HL-60 (cell line): ENCODE results near the gene TMEM150B.

Experiments used
- GABPA ChIP-seq: IDR thresholded peaks from 2 replicates; pipeline ENCODE4 v1.6.1; 2012; ENCODE audit warnings: low read depth
- POLR2AphosphoS5 ChIP-seq: IDR thresholded peaks from 2 replicates; pipeline ENCODE4 v1.6.1; 2012; ENCODE audit warnings: low read depth
- SPI1 ChIP-seq: IDR thresholded peaks from 2 replicates; pipeline ENCODE4 v1.6.1; 2012; ENCODE audit warnings: low read depth, mild to moderate bottlenecking, borderline replicate concordance
- TF ChIP-seq, protein P1 (sequence below): IDR thresholded peaks from 2 replicates; pipeline ENCODE4 v1.6.1; 2012; ENCODE audit warnings: low read depth; ENCODE audit not compliant: insufficient replicate concordance
- TF ChIP-seq, protein P2 (sequence below): IDR thresholded peaks from one replicate; pipeline ENCODE4 v1.5.1; 2011; ENCODE audit warnings: low read length, control low read depth, inconsistent platforms; ENCODE audit not compliant: insufficient read depth

DNA sequence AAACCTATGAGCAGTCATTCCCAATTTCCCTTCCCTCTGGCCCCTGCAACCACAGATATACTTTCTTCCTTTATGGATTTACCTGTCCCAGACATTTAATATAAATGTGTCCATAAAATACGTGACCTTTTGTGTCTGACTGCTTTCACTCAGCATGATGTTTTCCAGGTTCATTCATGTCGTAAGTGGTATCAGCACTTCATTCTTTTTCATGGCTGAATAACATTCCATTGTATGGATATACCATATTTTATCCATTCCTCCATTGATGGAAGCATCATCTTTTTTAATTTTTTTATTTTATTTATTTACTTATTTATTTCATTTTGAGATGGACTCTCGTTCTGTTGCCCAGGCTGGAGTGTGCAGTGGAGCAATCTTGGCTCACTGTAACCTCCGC is 58.3 kb downstream of the TMEM150B start:
- TF ChIP-seq, protein P1, sequence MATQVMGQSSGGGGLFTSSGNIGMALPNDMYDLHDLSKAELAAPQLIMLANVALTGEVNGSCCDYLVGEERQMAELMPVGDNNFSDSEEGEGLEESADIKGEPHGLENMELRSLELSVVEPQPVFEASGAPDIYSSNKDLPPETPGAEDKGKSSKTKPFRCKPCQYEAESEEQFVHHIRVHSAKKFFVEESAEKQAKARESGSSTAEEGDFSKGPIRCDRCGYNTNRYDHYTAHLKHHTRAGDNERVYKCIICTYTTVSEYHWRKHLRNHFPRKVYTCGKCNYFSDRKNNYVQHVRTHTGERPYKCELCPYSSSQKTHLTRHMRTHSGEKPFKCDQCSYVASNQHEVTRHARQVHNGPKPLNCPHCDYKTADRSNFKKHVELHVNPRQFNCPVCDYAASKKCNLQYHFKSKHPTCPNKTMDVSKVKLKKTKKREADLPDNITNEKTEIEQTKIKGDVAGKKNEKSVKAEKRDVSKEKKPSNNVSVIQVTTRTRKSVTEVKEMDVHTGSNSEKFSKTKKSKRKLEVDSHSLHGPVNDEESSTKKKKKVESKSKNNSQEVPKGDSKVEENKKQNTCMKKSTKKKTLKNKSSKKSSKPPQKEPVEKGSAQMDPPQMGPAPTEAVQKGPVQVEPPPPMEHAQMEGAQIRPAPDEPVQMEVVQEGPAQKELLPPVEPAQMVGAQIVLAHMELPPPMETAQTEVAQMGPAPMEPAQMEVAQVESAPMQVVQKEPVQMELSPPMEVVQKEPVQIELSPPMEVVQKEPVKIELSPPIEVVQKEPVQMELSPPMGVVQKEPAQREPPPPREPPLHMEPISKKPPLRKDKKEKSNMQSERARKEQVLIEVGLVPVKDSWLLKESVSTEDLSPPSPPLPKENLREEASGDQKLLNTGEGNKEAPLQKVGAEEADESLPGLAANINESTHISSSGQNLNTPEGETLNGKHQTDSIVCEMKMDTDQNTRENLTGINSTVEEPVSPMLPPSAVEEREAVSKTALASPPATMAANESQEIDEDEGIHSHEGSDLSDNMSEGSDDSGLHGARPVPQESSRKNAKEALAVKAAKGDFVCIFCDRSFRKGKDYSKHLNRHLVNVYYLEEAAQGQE: no peak
- TF ChIP-seq, protein P2, sequence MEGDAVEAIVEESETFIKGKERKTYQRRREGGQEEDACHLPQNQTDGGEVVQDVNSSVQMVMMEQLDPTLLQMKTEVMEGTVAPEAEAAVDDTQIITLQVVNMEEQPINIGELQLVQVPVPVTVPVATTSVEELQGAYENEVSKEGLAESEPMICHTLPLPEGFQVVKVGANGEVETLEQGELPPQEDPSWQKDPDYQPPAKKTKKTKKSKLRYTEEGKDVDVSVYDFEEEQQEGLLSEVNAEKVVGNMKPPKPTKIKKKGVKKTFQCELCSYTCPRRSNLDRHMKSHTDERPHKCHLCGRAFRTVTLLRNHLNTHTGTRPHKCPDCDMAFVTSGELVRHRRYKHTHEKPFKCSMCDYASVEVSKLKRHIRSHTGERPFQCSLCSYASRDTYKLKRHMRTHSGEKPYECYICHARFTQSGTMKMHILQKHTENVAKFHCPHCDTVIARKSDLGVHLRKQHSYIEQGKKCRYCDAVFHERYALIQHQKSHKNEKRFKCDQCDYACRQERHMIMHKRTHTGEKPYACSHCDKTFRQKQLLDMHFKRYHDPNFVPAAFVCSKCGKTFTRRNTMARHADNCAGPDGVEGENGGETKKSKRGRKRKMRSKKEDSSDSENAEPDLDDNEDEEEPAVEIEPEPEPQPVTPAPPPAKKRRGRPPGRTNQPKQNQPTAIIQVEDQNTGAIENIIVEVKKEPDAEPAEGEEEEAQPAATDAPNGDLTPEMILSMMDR: no peak
- TF ChIP-seq GABPA (no peak), POLR2AphosphoS5 (no peak), SPI1 (no peak)
